PC-9 (cell line): Measurements from ENCODE around the gene NDUFS8. TPM values are rescaled to one million over a fixed set of nuclear protein-coding genes. Genes with fewer than 3 reads are reported as not detected.

Source experiments
- BruUV-seq: library from RNA; stranded (reverse); fragments of 400-500 nt; replicated peaks from 2 replicates; lab custom pipeline; 2021; lab: Mats Ljungman, UMichigan
- CTCF ChIA-PET: fragments of 300-600 bp; sonication (Branson Sonifier 250); formaldehyde crosslinking; loops from one replicate; lab custom pipeline; 2022; ENCODE audit warnings: antibody characterized with exemption; lab: Charles Lee
- POLR2A ChIA-PET: fragments of 300-600 bp; sonication (Branson Sonifier 250); formaldehyde crosslinking; loops from one replicate; lab custom pipeline; 2022; ENCODE audit warnings: antibody characterized with exemption; ENCODE audit not compliant: unreplicated experiment; lab: Charles Lee
- DNase-seq, 2 experiments: peaks; one replicate each; pipeline versions ENCODE4 v3.0.0 to v3.0.0-alpha.2; 2015 to 2022; ENCODE audit warnings: mixed read lengths in 1 of 2
- H2AFZ ChIP-seq: fragments of 200-600 bp; sonication (generic); 2 replicates; pipeline ENCODE4 v1.8.1; 2017; ENCODE audit warnings: antibody characterized with exemption
- H3F3A ChIP-seq: fragments of 200-600 bp; sonication (generic); 2 replicates; pipeline ENCODE4 v1.8.1; 2017; ENCODE audit warnings: antibody characterized with exemption, mild to moderate bottlenecking, low read depth; ENCODE audit not compliant: insufficient read depth
- H3K27ac ChIP-seq: fragments of 200-600 bp; sonication (generic); 2 replicates; pipeline ENCODE4 v1.6.1; 2016; ENCODE audit warnings: mixed run types
- H3K27me3 ChIP-seq: fragments of 200-600 bp; sonication (generic); 2 replicates; pipeline ENCODE4 v1.6.1; 2016; ENCODE audit warnings: low read depth, mixed run types; ENCODE audit not compliant: insufficient read depth
- H3K36me3 ChIP-seq: fragments of 200-600 bp; sonication (generic); 2 replicates; pipeline ENCODE4 v1.6.1; 2016; ENCODE audit warnings: low read depth, mixed run types
- H3K4me1 ChIP-seq: fragments of 200-600 bp; sonication (generic); replicated peaks from 2 replicates; pipeline ENCODE4 v1.6.1; 2016; ENCODE audit warnings: mixed run types; ENCODE audit not compliant: insufficient read depth
- H3K4me2 ChIP-seq: fragments of 200-600 bp; sonication (generic); 2 replicates; pipeline ENCODE4 v1.6.1; 2017; ENCODE audit warnings: mixed run types
- H3K4me3 ChIP-seq: fragments of 200-600 bp; sonication (generic); 2 replicates; pipeline ENCODE4 v1.6.1; 2016; ENCODE audit warnings: mixed run types
- H3K79me2 ChIP-seq: fragments of 200-600 bp; sonication (generic); 2 replicates; pipeline ENCODE4 v1.6.1; 2017; ENCODE audit warnings: low read depth, mixed run types
- H3K9me2 ChIP-seq: fragments of 200-600 bp; sonication (generic); 2 replicates; pipeline ENCODE4 v1.8.1; 2017; ENCODE audit warnings: mild to moderate bottlenecking; ENCODE audit not compliant: insufficient read depth
- H3K9me3 ChIP-seq: fragments of 200-600 bp; sonication (generic); 2 replicates; pipeline ENCODE4 v1.8.1; 2016; ENCODE audit warnings: low read depth; ENCODE audit not compliant: insufficient read depth
- H4K20me1 ChIP-seq: fragments of 200-600 bp; sonication (generic); 2 replicates; pipeline ENCODE4 v1.8.1; 2017; ENCODE audit not compliant: insufficient read depth
- CTCF ChIP-seq: fragments of 200-600 bp; sonication (generic); conservative IDR thresholded peaks from 2 replicates; pipeline ENCODE4 v1.6.1; 2017; ENCODE audit warnings: mixed run types, antibody characterized with exemption, mild to moderate bottlenecking, moderate library complexity
- EZH2 ChIP-seq: fragments of 200-600 bp; sonication (generic); IDR thresholded peaks from 2 replicates; pipeline ENCODE4 v1.8.0; 2017; ENCODE audit warnings: antibody characterized with exemption, low read depth
- intact Hi-C: fragments of 100-400 bp; cut with micrococcal nuclease; formaldehyde crosslinking; loops from one replicate; pipeline ENCODE4 v1.10.0; 2022; ENCODE audit not compliant: unreplicated experiment
- total RNA-seq: library from RNA; stranded (reverse); gene quantifications from 2 replicates; pipeline ENCODE4 v1.2.3, GENCODE V29; 2021

The NDUFS8 gene
- total RNA-seq, 1 experiment from 2014 or later, result 275 TPM

- Histone ChIP-seq H3F3A (peaks cover 36% of the 10 kb centered on the region), H3K27me3 (no peaks in the 10 kb centered on the region), H4K20me1 (no peaks in the 10 kb centered on the region; the same call in 1 of the 2 replicates), H3K9me3 (no peaks in the 10 kb centered on the region), H3K4me3 (no peak overlapping the region), H3K4me2 (no peak overlapping the region), H3K79me2 (no peaks in the 10 kb centered on the region), H3K27ac (no peak overlapping the region), H3K9me2 (no peaks in the 10 kb centered on the region), H3K4me1 (no peaks in the 10 kb centered on the region), H2AFZ (no peak overlapping the region), H3K36me3 (no peaks in the 10 kb centered on the region)
- intact Hi-C loops, result no loop called here
- CTCF ChIA-PET, result interaction anchor here (0.5 to 0.7 kb wide), 3 partner anchors 33 to 923 kb away, joined by 3 to 13 read pairs (median 6); no protein-coding TSS in a partner anchor
- TF ChIP-seq CTCF (no peak), EZH2 (no peak)
- BruUV-seq, result no TSS peak
- POLR2A ChIA-PET, result no interaction called here
- DNase-seq, result no peak
Observed at GRCh38 chr11:67998150-67999045, 32.1 kb upstream of the NDUFS8 start.

DNA sequence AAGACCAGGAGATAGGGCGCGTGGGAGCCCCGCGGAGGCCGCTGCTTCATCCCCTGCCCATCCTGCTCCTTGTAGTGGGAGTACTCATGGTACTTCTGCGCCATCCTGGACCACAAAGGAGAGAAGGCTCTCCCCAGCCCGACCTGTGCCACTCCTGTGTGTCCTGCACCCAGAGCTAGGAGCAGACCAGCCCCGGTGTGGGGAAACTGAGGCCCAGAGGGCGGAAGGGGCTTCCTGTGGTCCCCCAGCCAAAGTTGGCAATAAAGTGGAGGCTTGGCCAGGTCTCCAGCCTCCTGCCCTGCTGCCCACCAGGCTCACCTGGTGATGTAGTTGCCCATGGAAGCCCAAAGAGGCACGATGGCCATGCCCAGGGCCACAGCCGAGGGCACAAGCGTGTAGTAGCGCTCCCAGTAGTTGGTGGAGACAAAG lies 31.3 kb upstream of the NDUFS8 start:
- H3K27ac ChIP-seq, result no peak overlapping the region
- H3K4me1 ChIP-seq, result peaks cover 2% of the 10 kb centered on the region
- no peaks in the 10 kb centered on the region for H3K79me2 ChIP-seq
- TF ChIP-seq CTCF, result no peak
- no peak for TF ChIP-seq EZH2
- H3F3A ChIP-seq, result peaks cover 36% of the 10 kb centered on the region
- POLR2A ChIA-PET, result no interaction called here
- H3K9me2 ChIP-seq, result no peaks in the 10 kb centered on the region
- no peaks in the 10 kb centered on the region for H3K27me3 ChIP-seq
- intact Hi-C loops, result no loop called here
- CTCF ChIA-PET, result interaction anchor here (0.6 kb wide), 1 partner anchor 34 kb away, joined by 6 read pairs; no protein-coding TSS in a partner anchor
- H3K4me2 ChIP-seq, result no peak overlapping the region
- no peaks in the 10 kb centered on the region; the same call in 1 of the 2 replicates for H4K20me1 ChIP-seq
- DNase-seq, result no peak
- no TSS peak for BruUV-seq
- no peak overlapping the region for H3K4me3 ChIP-seq
- H3K9me3 ChIP-seq, result no peaks in the 10 kb centered on the region
- H3K36me3 ChIP-seq, result no peaks in the 10 kb centered on the region
- no peak overlapping the region for H2AFZ ChIP-seq

- Histone ChIP-seq H3K4me3 (no peak overlapping the region), H4K20me1 (no peaks in the 10 kb centered on the region), H3F3A (peaks cover 36% of the 10 kb centered on the region), H2AFZ (no peak overlapping the region), H3K27ac (no peak overlapping the region), H3K27me3 (no peaks in the 10 kb centered on the region), H3K4me2 (no peak overlapping the region), H3K9me2 (no peaks in the 10 kb centered on the region), H3K79me2 (no peaks in the 10 kb centered on the region), H3K9me3 (no peaks in the 10 kb centered on the region), H3K36me3 (no peaks in the 10 kb centered on the region), H3K4me1 (peaks cover 4% of the 10 kb centered on the region)
- intact Hi-C loops, result no loop called here
- ChIA-PET POLR2A (no interaction called here), CTCF (no interaction called here)
- DNase-seq, result no peak
- BruUV-seq, result no TSS peak
- TF ChIP-seq CTCF, result no peak
- TF ChIP-seq EZH2, result no peak
Observed at GRCh38 chr11:67999704-68000103, 30.8 kb upstream of the NDUFS8 start.
